Ramos (cell line): ENCODE results near the gene RAD9A.

Source experiments
- in situ Hi-C: fragments of 300-500 bp; cut with MboI; formaldehyde crosslinking; loops from one replicate; pipeline ENCODE4 v1.14.3; 2022; ENCODE audit warnings: low sequenced_read_pairs; ENCODE audit not compliant: unreplicated experiment

The RAD9A gene

DNA sequence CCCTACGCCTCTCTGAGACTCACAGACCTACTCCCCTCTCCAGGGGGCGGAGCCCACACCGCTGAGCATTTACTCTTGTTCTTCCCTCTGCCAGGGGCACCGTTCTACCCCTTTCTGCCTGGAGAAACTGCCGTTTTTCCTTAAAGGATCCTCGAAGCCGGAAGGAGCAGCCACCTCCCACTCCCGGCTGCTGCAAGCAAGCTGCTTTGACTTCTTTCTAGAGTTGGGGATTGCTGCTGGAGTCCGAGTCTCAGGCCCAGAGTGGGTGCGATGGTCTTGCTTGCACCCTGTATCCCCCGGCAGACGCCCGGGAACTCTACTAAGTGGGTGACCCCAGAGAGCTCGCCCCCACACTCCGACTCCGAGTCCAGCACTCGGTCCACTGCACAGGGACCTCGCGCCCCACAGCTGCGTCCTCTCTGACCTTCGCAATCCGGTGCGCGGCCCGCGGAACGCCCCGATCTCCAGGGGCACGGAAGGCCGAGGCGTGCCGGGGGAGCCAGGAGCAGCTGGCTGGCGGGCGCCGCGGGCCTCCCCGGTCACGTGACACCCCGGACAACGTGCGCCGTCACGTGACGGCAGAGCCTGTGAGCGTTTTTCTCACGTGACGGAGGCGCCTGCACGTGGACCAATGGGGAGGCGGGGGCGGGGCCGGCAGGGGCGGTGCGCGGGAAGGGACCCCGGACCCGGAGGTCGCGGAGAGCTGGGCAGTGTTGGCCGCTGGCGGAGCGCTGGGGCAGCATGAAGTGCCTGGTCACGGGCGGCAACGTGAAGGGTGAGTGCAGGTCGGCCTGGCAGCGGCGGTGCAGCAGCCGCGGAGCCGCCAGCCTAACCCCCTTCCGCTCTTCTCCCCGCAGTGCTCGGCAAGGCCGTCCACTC lies at the start of gene RAD9A:
RAD9A (plus strand) TSS at position 683 of the 879 bp plus-strand sequence; CDS start at position 742, 59 bp downstream.
- in situ Hi-C loops, result no loop called here

DNA sequence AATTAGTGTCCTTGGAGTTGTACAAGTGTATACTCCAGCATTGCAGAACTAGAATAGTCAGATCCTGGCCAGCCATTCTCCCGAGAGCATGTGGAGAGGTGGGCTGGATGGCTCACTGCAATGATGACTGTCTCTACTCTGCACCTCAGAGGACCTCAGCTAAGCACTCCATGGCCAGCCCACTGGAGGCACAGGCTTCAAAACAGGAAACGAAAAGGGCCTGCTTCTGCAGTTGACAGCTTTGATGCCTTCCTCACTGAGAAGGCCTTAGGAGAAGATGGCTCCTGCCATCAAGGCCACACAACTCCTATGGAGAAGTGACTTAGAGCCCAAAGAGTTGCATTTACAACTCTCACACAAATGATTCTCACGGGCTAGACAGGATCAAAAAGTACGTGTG lies 47.5 kb upstream of the RAD9A start:
- in situ Hi-C loops, result no loop called here

DNA sequence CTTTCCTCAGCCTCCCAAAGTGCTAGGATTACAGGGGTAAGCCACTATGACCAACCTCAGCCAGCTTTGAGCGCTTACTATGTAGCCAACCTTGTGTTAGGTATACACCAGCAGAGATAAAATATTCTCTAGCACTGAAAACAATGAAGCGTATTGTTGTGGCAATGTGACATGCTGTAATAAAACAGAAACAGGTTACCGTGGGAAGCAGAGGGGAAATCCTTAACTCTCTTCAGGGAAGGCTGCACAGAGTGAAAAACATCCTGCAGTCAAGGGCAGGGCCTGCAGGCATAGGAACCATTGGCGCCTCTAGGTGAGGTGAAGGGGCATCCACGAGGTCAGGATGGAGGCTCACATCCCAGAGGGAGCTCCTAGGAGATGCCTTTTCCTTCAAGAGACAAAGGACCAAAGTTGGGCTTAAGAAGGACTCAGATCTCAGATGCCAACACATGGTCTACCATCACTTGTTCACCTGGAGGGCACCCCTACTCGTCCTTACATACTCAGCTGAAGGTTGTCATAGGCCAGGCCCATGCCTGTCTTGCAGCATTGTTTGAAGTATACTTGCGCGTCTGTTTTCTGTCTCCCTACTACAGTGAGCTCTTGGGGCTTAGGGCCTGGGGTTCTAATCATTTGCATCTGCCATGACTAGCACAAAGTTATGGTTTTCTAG lies 46.4 kb upstream of the RAD9A start:
- in situ Hi-C loops, result no loop called here

DNA sequence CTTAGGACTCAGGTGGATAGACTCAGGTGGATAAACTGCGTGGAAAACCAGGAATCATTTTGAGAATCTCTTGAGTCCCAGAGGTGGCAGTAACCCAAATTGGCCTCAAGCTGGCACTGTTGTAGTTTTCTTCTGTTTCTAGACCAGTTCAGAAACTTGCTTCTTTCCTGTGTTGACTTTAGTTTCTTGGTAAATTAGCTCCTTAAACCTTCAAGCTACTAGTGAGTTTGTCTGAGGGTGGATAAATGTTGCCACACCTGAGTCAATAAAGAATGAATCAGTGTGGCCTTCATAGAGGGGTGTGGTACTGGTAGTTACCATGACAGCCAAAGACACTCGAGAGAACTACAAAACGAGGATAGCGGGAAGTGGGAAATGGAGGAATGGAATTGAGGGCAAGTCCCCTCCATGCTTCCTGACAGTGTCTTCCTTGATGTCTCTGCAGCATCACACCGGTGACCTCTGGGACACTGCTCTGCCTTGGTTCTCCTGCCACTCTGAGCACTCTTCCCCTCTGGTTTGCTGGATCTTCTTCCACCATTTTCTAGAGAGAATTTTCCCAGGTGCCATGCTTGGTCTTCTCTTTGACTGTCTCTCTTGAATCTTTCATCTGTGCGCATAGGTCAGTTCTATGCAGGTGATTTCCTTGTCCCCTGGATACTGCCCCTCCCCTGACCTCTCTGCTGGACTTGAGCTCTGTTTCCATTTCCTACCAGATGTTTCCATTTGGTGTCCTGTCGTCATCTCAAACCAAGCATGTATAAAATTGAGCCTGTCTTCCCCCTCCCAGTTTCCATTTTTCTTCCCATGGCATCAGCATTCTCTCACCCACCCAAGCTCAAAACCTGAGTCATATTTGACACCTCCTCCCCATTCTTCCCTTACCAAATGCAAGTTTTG lies 45.6 kb upstream of the RAD9A start:
- in situ Hi-C loops, result no loop called here

DNA sequence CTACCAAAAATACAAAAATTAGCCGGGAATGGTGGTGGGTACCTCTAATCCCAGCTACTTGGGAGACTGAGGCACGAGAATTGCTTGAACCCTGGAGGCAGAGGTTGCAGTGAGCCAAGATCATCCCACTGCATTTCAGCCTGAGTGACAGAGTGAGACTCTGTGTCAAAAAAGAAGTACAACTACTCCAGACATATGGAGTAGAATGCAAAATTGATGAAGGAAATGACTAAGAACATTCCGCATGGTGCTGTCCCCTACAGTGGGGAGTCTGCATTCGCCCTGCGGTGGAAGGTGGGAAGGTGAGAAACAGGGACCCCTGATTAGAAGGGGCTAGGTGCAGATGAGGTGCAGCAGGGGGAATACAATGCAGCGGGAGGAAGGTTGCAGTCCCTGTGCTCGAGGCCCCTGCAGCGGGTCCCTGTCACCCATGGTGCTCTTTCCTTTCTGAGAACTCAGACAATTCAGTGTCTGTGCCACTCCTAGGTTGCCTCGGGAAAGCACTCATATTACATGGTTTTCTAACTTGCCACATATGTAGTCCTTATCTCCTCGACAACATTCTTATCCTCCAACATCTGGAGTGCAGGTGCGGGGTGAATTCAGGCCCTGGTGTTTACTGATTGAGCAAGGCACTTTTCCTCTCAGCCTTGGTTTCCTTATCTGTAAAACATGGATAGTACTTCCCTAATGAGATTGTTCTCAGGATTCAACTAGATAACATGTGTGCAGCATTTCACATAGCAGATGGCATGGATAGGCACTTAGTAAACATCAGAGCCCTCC lies 43.6 kb upstream of the RAD9A start:
- in situ Hi-C loops, result no loop called here

DNA sequence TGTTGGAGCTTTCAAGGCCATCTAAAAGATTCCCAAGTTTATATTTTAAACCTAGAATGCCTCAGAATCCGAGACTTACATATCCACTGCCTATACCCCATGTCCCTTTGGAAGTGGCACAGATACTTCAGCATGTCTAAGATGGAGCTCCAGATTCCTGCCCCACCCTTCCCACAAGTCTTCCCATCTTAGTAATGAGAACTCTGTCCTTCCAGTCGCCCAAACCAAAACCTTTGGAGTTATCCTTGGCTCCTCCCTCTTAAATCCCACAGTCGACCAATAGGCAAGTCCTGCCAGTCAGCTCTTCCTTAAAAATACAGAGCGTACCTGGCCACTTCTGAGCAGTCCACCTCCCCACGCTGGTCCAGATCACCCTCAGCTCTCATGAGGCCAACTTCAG lies 42.8 kb upstream of the RAD9A start:
- in situ Hi-C loops, result no loop called here

DNA sequence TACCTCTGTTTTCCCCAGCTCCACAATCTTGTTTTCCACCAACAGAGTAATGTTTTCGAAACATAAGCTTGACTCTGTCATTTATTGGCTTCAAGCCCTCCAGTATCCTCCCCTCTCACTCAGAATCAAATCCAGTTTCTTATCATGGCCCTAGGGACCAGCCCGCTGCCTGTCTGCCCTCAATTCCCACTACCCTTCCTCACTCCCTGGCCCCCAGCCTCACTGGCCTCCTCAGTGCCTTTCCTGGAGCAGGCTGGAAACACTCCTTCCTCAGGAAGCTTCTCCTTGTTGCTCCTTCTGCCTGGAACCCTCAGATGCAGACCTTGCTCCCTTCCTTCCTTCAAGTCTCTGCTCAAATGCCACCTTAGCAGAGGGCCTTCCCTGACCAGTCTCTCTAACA lies 42.3 kb upstream of the RAD9A start:
- in situ Hi-C loops, result no loop called here

DNA sequence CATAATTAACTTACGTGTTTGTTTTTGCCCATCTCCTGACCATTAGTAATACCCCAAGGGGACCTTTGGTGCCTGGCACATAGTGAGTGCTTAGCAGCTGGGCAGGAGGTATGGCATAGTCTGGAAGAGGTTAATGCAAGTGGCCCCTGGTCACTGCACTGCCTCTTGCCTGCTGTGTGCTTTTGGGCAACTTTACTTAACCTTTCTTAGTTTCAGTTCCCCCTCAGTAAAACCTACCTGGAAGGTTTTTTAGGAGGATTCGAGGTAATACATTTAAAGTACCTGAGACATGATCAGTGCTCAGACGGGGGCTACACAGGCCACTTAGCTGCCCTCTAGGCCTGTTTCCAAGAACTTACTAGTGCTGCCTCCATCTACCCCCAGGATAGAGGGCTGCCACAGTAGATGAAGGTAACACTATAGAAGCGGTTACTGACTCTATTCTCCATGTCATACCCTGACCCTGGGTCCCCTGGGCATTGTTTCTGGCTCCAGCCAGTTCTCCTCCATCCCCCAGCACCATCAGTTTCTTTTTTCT lies 41.8 kb upstream of the RAD9A start:
- in situ Hi-C loops, result no loop called here

DNA sequence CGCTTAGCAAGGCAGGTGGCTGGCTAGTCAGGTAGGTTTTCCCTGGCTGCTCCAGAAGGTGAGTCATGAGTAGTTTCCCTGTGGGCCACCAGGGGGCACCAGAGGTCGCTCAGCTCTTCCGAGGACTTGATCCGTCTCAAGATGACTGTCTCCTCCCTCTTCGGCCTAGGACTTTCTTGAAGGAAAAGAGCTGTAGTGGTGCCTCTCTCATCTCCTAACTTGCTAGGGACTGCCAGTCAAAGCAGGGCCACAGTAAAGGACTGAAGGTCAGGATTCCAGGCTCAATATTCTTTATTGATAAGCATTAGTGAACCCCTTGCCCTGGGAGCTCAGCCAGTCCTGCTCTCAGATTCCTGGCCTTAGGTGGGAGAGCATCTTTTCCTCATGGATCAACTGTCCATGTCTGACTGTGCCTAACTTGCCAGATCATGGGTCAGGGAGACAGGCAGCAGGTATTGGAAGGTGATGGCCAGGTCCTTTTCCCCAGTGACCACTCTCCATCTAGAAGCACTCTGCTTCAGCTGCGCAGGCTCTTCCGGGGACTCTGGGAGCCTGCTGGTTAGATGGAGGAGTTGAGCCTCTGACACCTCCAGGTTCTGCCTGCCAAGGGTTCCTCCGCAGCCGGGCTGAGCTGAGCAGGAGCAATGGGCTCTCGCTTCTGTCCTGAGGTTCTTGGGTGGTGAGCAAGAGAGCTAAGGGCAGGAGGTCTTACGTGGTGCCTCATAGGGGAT lies 40.3 kb upstream of the RAD9A start:
- in situ Hi-C loops, result no loop called here

DNA sequence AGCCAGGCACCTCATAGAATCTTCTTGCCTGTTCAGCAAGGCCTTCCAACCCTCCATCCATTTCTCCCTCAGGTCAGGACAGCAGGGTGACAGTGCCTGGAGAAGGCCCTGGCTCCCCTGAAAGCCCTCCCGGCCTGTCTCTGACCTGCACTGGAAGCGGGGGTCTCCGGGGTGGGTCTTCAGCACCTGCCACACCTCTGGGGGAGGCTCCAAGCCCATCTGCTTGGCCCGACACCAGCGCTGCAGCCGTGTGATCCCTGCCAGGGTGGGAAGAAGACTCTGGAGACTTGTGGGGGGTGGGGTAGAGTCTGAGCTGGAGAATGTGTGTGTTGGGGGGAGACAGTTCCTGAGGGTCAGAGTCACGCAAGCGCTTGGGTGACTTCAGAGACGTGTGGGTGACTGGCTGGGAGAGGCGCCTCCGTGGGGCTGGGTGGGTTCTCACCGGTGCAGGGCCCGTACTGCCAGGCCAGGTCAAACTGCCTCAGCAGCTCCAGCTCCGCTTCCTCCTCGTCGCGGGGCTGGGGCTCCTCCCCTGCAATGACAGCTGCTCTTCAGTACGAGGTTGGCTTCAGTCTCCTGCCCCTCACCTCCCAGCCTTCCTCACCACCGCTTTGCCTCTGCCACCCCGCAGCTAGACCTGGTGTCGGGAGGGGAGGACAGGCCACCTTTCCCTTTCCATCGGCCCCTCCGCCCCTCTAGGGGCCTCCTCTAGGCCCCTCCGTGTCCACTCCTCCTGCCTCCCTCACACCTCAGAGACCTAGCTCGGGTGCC lies 39.1 kb upstream of the RAD9A start:
- in situ Hi-C loops, result no loop called here

DNA sequence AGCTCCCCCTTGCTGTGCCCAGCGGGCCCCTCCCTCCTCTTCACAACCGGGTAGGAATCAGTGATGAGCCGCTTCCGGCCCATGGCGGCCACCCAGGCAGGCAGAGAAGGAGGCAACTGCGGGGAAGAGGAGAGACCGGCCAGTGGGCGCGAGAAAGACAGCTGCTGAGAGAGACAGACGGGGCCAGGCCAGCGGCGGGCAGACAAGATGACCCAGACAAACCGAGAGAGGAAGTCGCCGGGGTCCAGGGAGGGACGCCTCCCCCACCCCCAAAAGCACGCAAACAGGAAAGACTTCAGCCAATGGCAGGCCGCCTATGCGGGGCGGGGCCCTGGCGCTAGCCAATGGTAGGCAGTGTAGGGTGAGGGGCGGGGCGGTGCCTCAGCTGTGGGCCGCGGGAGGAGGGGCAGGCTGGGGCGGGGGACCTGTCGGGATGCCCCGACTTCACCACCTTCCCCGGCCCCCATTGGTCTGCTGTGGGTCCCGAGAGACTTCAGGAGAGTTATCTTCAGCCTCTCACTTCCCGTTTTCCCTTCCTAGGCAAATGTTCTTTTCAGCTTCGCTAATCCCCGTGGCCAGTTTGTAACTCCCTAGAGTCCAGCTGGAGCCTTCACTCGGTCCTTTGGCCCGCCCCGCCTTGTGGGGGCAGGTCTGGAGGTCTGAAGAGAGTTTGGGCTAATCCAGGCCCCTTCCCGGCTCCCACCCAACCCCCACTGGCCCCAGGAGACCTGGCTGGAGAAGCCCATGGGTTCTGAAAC lies 38.3 kb upstream of the RAD9A start, which contains the start of gene POLD4:
POLD4 (minus strand) TSS at position 230 of the 758 bp plus-strand sequence; CDS start at position 83, 147 bp downstream.
- in situ Hi-C loops, result no loop called here

DNA sequence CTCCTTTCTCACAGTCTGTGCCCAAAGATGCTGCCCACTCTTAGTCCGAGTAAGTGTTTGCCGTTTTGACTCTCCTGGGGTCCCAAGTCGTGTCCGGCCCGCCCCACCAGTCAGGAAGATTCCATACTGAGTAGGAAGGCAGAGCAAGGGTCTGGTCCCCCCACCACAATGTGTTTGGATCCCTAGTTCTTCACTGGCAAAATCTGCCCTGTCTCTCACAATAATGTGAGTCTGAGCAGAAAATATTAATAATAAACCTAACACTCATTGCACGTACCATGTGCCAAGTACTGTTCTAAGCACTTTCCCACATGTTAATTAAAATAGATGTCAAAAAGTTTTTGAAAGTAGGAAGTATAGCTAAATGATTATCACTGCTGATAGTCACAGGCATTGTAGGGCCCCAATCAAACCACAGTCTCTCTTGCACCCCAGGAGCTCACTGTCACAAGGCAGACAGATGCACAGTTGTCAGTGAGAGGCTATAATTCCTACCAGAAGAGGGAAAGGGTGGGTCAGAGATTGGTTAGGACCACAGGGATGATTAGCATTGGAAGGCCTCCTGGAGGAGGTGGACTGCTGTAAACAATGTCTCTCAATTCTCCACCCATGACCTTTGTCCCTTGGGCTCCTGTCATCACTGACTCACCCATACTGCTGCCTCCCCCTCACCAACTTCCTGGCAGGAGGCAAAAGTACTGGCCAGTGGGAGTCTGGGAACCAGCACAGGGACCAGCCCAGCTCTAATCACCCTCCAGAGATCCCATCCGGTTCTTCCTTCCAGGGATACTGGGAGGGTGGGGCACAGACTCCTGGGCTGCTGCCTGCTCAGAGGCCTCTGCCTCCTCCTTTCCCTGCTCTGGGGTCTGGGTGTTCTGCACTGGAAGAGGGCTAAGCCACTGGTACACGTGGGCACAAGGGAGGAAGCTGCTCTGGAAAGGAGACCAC lies 37.4 kb upstream of the RAD9A start:
- in situ Hi-C loops, result no loop called here

DNA sequence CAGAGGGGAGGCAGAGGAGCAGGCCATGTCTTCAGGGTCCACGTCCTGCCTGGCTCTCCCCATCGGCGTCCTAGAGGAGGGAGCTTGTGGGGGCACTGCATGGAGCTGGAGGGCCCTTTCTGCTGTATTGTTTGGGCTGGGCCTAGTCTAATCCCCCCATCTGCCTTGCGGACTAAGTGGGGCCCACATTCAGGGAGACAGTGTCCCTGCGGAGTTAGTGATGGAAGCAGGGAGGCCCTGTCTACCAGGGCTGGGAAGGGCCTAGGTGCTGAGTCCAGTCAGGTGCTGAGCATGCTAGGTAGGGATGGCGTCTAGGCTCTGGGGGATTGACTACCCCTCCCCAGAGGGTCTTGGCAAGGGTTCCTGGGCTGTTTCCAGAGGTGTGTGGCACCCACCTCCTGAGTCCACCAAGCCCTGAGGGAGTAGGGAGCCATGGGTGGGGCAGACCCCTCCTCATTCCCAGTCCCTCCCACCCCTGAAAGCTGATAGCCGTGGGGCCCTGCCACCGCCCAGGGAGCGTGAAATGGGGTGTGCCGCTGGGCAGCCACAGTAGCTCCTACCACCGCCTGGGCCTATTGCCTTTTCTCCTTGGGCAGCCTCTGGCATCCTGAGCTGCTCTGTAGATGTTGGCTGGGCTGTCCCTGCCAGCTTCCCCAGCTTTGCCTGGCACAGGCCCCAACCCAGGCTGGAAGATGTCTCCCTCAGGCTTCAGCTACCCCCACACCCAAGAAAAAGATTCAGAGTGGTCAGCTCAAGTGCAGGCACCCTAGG lies 36.6 kb upstream of the RAD9A start:
- in situ Hi-C loops, result no loop called here

DNA sequence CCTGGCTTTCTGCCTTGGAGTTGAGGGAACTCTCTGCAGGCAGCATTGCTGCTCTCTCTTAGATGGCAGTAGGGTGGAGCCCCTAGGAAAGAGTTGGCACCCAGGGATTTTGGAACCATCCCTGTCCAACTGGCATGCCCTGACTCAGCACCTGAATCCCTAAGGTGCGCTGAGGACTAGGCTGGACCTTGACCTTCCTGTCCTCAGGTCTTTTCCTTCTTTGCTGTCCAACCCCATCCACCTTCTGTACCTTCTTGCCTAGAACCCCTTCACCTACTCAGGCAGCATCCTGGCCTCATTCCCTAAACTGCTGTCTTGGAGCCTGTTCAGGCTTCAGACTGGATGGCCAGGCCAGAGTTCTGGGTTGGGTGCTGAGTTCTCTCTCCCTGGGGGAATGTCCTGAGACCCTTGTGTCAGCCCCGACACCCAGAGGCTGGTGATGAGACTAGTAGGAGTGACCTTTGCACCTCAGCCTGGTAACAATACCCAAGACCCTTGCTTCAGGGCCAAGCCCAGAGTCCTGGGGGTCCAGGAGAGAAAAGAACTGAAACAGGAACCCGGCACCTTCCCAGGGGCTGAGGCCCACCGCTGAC lies 35.9 kb upstream of the RAD9A start:
- in situ Hi-C loops, result no loop called here

DNA sequence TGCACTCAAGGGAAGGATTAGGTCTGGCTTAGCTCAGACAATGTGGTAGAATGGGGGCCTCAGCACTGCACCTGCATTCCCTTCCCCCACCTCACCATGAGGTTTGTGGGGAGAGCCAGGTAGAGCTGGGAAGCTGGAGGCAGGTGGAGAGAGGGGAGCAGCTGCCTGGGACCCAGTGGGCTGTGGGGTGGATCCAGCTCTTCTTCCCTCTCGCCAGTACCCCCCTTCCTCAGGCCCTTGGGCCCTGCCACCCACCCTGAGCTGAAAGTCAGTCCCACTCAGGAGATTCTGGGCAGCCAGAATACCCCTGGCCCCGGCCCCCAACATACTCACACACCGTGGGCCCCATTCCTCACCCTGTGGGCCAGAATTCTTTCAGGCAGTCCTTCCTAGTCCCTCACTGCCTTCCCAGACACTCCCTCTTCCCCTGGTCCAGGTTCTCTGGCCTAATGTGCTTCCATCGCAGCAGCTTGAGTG lies 35.4 kb upstream of the RAD9A start:
- in situ Hi-C loops, result no loop called here
